IMR-90 (cell line): ENCODE data around the gene MAPKAP1.

ENCODE experiments used
- CHD1 ChIP-seq: IDR thresholded peaks from 2 replicates; pipeline ENCODE4 v1.6.1; 2012; ENCODE audit warnings: low read depth, low read length, improper control_type of control experiment
- FOS ChIP-seq: fragments of 150-350 bp; IDR thresholded peaks from 2 replicates; pipeline ENCODE4 v1.6.1; 2016; ENCODE audit warnings: low read depth, low read length
- MAFK ChIP-seq: IDR thresholded peaks from 2 replicates; pipeline ENCODE4 v1.6.1; 2012; ENCODE audit warnings: low read depth, low read length, improper control_type of control experiment
- MAZ ChIP-seq: IDR thresholded peaks from 2 replicates; pipeline ENCODE4 v1.6.1; 2012; ENCODE audit warnings: low read depth, mild to moderate bottlenecking, low read length, improper control_type of control experiment, moderate library complexity, borderline replicate concordance
- POLR2A ChIP-seq: IDR thresholded peaks from 2 replicates; pipeline ENCODE4 v1.6.1; 2012; ENCODE audit warnings: mild to moderate bottlenecking, low read depth, low read length
- RAD21 ChIP-seq: IDR thresholded peaks from 2 replicates; pipeline ENCODE4 v1.6.1; 2012; ENCODE audit warnings: low read length, improper control_type of control experiment
- SMC3 ChIP-seq: fragments of 150-350 bp; IDR thresholded peaks from 2 replicates; pipeline ENCODE4 v1.6.1; 2016; ENCODE audit warnings: low read depth, mild to moderate bottlenecking, antibody characterized with exemption, low read length, moderate library complexity
- TF ChIP-seq, protein P1 (sequence below): conservative IDR thresholded peaks from 2 replicates; pipeline ENCODE4 v1.5.1; 2012; ENCODE audit warnings: mild to moderate bottlenecking, low read depth, low read length, improper control_type of control experiment
- TF ChIP-seq, protein P2 (sequence below): fragments of 150-350 bp; IDR thresholded peaks from 2 replicates; pipeline ENCODE4 v1.6.1; 2017; ENCODE audit warnings: mild to moderate bottlenecking, antibody characterized with exemption, low read length, low read depth

DNA sequence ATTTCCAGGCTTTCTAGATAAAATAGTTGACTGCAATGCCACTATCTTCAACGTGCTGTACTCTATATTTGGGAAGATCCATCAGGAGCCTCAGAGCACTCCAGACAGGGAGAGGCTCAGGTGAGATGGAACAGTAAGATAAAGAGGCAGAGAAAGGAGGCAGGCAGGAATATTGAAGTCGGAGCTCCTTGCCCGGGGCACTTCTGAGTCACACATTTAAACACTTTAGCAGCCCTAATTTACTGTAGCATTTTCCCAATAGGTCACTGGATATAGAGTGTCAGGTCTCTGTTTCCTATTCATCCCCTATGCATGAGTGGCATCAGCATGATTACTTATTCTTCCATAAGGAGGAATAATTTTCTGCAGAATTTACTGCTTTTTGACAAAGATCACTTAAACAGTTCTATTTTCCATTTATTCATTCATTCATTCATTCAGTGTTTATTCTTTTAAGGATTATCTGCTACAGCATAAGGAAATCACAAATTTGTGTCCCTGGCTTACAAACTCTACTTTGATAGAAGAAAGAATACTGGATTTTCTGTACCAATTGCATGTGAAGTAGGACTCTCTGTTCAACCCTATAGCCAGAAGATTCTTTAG, 170.7 kb downstream of the MAPKAP1 start:
- TF ChIP-seq, protein P1, sequence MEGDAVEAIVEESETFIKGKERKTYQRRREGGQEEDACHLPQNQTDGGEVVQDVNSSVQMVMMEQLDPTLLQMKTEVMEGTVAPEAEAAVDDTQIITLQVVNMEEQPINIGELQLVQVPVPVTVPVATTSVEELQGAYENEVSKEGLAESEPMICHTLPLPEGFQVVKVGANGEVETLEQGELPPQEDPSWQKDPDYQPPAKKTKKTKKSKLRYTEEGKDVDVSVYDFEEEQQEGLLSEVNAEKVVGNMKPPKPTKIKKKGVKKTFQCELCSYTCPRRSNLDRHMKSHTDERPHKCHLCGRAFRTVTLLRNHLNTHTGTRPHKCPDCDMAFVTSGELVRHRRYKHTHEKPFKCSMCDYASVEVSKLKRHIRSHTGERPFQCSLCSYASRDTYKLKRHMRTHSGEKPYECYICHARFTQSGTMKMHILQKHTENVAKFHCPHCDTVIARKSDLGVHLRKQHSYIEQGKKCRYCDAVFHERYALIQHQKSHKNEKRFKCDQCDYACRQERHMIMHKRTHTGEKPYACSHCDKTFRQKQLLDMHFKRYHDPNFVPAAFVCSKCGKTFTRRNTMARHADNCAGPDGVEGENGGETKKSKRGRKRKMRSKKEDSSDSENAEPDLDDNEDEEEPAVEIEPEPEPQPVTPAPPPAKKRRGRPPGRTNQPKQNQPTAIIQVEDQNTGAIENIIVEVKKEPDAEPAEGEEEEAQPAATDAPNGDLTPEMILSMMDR: no peak
- no peak for TF ChIP-seq MAFK
- TF ChIP-seq CHD1: no peak
- TF ChIP-seq FOS: no peak
- no peak for TF ChIP-seq RAD21
- TF ChIP-seq MAZ: no peak
- TF ChIP-seq POLR2A: no peak
- no peak for TF ChIP-seq SMC3
- TF ChIP-seq, protein P2, sequence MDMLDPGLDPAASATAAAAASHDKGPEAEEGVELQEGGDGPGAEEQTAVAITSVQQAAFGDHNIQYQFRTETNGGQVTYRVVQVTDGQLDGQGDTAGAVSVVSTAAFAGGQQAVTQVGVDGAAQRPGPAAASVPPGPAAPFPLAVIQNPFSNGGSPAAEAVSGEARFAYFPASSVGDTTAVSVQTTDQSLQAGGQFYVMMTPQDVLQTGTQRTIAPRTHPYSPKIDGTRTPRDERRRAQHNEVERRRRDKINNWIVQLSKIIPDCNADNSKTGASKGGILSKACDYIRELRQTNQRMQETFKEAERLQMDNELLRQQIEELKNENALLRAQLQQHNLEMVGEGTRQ: no peak
